Esophagus muscularis mucosa (tissue), 3 donors: Measurements from ENCODE around the gene IQSEC3.

Source experiments
- EP300 ChIP-seq: sonication (generic); formaldehyde crosslinking; IDR thresholded peaks from one replicate; pipeline ENCODE4 v1.6.1; 2017; ENCODE audit warnings: antibody characterized with exemption
- TF ChIP-seq, protein P1 (sequence below), 3 experiments: fragments of 200-600 bp in 2 of 3; fragments of 450-650 bp in 1 of 3; sonication (generic) in 2 of 3; IDR thresholded peaks; one replicate each; pipeline ENCODE4 v1.5.1; 2017 to 2019; ENCODE audit warnings: antibody characterized with exemption in 3 of 3, mild to moderate bottlenecking in 2 of 3, moderate library complexity in 1 of 3

DNA sequence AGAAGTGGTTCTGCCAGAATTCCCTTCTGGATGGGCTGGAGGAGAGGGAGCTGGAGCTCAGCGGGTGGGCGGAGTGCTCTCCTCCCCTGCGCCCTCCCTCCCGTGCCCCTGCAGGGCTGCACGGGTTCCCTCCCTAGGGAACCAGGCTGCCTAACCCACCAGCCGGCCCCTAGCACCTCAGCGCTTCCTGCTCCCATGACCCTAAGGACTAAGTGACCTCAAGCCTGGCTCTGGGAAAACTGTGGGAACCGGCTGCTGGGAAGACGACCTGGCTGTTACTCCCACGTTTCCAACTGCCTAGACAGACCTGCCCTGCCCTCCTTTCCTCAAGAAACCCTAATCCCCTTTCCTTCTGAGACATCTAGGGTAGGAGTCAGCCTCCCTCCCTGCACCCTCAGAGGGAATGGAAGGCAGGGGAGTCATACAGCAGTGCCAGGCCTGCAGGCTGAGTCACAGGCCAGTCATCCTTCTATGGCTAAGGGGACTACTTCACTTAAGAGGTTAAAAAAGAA, 115.9 kb downstream of the IQSEC3 start:
- TF ChIP-seq, protein P1, sequence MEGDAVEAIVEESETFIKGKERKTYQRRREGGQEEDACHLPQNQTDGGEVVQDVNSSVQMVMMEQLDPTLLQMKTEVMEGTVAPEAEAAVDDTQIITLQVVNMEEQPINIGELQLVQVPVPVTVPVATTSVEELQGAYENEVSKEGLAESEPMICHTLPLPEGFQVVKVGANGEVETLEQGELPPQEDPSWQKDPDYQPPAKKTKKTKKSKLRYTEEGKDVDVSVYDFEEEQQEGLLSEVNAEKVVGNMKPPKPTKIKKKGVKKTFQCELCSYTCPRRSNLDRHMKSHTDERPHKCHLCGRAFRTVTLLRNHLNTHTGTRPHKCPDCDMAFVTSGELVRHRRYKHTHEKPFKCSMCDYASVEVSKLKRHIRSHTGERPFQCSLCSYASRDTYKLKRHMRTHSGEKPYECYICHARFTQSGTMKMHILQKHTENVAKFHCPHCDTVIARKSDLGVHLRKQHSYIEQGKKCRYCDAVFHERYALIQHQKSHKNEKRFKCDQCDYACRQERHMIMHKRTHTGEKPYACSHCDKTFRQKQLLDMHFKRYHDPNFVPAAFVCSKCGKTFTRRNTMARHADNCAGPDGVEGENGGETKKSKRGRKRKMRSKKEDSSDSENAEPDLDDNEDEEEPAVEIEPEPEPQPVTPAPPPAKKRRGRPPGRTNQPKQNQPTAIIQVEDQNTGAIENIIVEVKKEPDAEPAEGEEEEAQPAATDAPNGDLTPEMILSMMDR (IDR thresholded peaks at IDR 0.05) = no peak
- TF ChIP-seq EP300 = no peak
